Measurements from ENCODE around the gene OSBPL6.

Gene OSBPL6

GRCh38 chr2:178287652-178288344, 93.5 kb downstream of the OSBPL6 start:
- no peak overlapping the region for H3K27ac ChIP-seq
- TF ChIP-seq CTCF (IDR thresholded peaks at IDR 0.05) (no peak), ZFX (IDR thresholded peaks at IDR 0.05; ENCODE audit: borderline replicate concordance) (no peak)

- TF ChIP-seq CTCF (IDR thresholded peaks at IDR 0.05), result no peak
- H3K27ac ChIP-seq, result no peak overlapping the region
Measured at GRCh38 chr2:178291703-178292102, 97.4 kb downstream of the OSBPL6 start.

- TF ChIP-seq ZFX (IDR thresholded peaks at IDR 0.05; ENCODE audit: borderline replicate concordance) (no peak), CTCF (IDR thresholded peaks at IDR 0.05) (no peak)
- H3K27ac ChIP-seq, result no peak overlapping the region
Measured at GRCh38 chr2:178292586-178292985, 98.3 kb downstream of the OSBPL6 start.

GRCh38 chr2:178295115-178295514, 100.8 kb downstream of the OSBPL6 start:
- no peak for TF ChIP-seq ZFX (IDR thresholded peaks at IDR 0.05; ENCODE audit: borderline replicate concordance)
- no peak for TF ChIP-seq CTCF (IDR thresholded peaks at IDR 0.05)
- H3K27ac ChIP-seq, result no peak overlapping the region

GRCh38 chr2:178295906-178296305, 101.6 kb downstream of the OSBPL6 start:
- H3K27ac ChIP-seq, result no peak overlapping the region
- TF ChIP-seq CTCF (IDR thresholded peaks at IDR 0.05) (no peak), ZFX (IDR thresholded peaks at IDR 0.05; ENCODE audit: borderline replicate concordance) (no peak)

GRCh38 chr2:178296394-178297090, 102.2 kb downstream of the OSBPL6 start:
- no peak for TF ChIP-seq ZFX (IDR thresholded peaks at IDR 0.05; ENCODE audit: borderline replicate concordance)
- TF ChIP-seq CTCF (IDR thresholded peaks at IDR 0.05), result no peak

GRCh38 chr2:178297091-178297411, 102.7 kb downstream of the OSBPL6 start:
- TF ChIP-seq CTCF (IDR thresholded peaks at IDR 0.05), result no peak
- TF ChIP-seq ZFX (IDR thresholded peaks at IDR 0.05; ENCODE audit: borderline replicate concordance), result no peak
- H3K27ac ChIP-seq, result no peak overlapping the region

More at GRCh38 chr2:178296394-178297090, 102.2 kb downstream of the OSBPL6 start:
- no peak overlapping the region for H3K27ac ChIP-seq

Data from 22Rv1 (cell line).